PC-9 (cell line): ENCODE results near the gene OR2A5. TPM values are rescaled to one million over a fixed set of nuclear protein-coding genes. Genes with fewer than 3 reads are reported as not detected.

Source experiments
- BruUV-seq: library from RNA; stranded (reverse); fragments of 400-500 nt; replicated peaks from 2 replicates; lab custom pipeline; 2021; lab: Mats Ljungman, UMichigan
- CTCF ChIA-PET: fragments of 300-600 bp; sonication (Branson Sonifier 250); formaldehyde crosslinking; loops from one replicate; lab custom pipeline; 2022; ENCODE audit warnings: antibody characterized with exemption; lab: Charles Lee
- POLR2A ChIA-PET: fragments of 300-600 bp; sonication (Branson Sonifier 250); formaldehyde crosslinking; loops from one replicate; lab custom pipeline; 2022; ENCODE audit warnings: antibody characterized with exemption; ENCODE audit not compliant: unreplicated experiment; lab: Charles Lee
- DNase-seq, 2 experiments: peaks; one replicate each; pipeline versions ENCODE4 v3.0.0 to v3.0.0-alpha.2; 2015 to 2022; ENCODE audit warnings: mixed read lengths in 1 of 2
- H2AFZ ChIP-seq: fragments of 200-600 bp; sonication (generic); 2 replicates; pipeline ENCODE4 v1.8.1; 2017; ENCODE audit warnings: antibody characterized with exemption
- H3F3A ChIP-seq: fragments of 200-600 bp; sonication (generic); 2 replicates; pipeline ENCODE4 v1.8.1; 2017; ENCODE audit warnings: antibody characterized with exemption, mild to moderate bottlenecking, low read depth; ENCODE audit not compliant: insufficient read depth
- H3K27ac ChIP-seq: fragments of 200-600 bp; sonication (generic); 2 replicates; pipeline ENCODE4 v1.6.1; 2016; ENCODE audit warnings: mixed run types
- H3K27me3 ChIP-seq: fragments of 200-600 bp; sonication (generic); 2 replicates; pipeline ENCODE4 v1.6.1; 2016; ENCODE audit warnings: low read depth, mixed run types; ENCODE audit not compliant: insufficient read depth
- H3K36me3 ChIP-seq: fragments of 200-600 bp; sonication (generic); 2 replicates; pipeline ENCODE4 v1.6.1; 2016; ENCODE audit warnings: low read depth, mixed run types
- H3K4me1 ChIP-seq: fragments of 200-600 bp; sonication (generic); replicated peaks from 2 replicates; pipeline ENCODE4 v1.6.1; 2016; ENCODE audit warnings: mixed run types; ENCODE audit not compliant: insufficient read depth
- H3K4me2 ChIP-seq: fragments of 200-600 bp; sonication (generic); 2 replicates; pipeline ENCODE4 v1.6.1; 2017; ENCODE audit warnings: mixed run types
- H3K4me3 ChIP-seq: fragments of 200-600 bp; sonication (generic); 2 replicates; pipeline ENCODE4 v1.6.1; 2016; ENCODE audit warnings: mixed run types
- H3K79me2 ChIP-seq: fragments of 200-600 bp; sonication (generic); 2 replicates; pipeline ENCODE4 v1.6.1; 2017; ENCODE audit warnings: low read depth, mixed run types
- H3K9me2 ChIP-seq: fragments of 200-600 bp; sonication (generic); 2 replicates; pipeline ENCODE4 v1.8.1; 2017; ENCODE audit warnings: mild to moderate bottlenecking; ENCODE audit not compliant: insufficient read depth
- H3K9me3 ChIP-seq: fragments of 200-600 bp; sonication (generic); 2 replicates; pipeline ENCODE4 v1.8.1; 2016; ENCODE audit warnings: low read depth; ENCODE audit not compliant: insufficient read depth
- H4K20me1 ChIP-seq: fragments of 200-600 bp; sonication (generic); 2 replicates; pipeline ENCODE4 v1.8.1; 2017; ENCODE audit not compliant: insufficient read depth
- EZH2 ChIP-seq: fragments of 200-600 bp; sonication (generic); IDR thresholded peaks from 2 replicates; pipeline ENCODE4 v1.8.0; 2017; ENCODE audit warnings: antibody characterized with exemption, low read depth
- intact Hi-C: fragments of 100-400 bp; cut with micrococcal nuclease; formaldehyde crosslinking; loops from one replicate; pipeline ENCODE4 v1.10.0; 2022; ENCODE audit not compliant: unreplicated experiment
- total RNA-seq: library from RNA; stranded (reverse); gene quantifications from 2 replicates; pipeline ENCODE4 v1.2.3, GENCODE V29; 2021
- TF ChIP-seq, protein P1 (sequence below): fragments of 200-600 bp; sonication (generic); conservative IDR thresholded peaks from 2 replicates; pipeline ENCODE4 v1.6.1; 2017; ENCODE audit warnings: mixed run types, antibody characterized with exemption, mild to moderate bottlenecking, moderate library complexity

Gene OR2A5
- total RNA-seq, 1 experiment from 2014 or later: not detected

DNA sequence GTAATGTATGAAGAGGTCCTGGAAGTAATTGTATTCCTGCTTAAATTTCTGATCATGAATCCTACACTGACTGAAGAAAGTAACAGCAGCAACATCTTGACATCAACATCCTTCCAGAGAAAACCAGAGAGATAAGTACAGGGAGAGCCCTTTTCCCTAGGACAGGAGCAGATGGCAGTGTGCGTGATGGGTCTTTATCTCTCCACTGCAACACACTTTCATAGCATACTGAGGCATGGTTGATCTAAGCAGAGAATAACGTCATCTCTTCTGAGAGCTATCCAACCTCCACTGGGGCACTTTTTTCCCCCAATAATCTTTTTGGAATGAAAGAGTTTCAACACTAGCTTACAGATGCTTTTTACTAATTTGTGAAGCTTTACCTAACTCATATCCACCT, 21.2 kb downstream of the OR2A5 start:
- H2AFZ ChIP-seq: no peak overlapping the region
- TF ChIP-seq, protein P1, sequence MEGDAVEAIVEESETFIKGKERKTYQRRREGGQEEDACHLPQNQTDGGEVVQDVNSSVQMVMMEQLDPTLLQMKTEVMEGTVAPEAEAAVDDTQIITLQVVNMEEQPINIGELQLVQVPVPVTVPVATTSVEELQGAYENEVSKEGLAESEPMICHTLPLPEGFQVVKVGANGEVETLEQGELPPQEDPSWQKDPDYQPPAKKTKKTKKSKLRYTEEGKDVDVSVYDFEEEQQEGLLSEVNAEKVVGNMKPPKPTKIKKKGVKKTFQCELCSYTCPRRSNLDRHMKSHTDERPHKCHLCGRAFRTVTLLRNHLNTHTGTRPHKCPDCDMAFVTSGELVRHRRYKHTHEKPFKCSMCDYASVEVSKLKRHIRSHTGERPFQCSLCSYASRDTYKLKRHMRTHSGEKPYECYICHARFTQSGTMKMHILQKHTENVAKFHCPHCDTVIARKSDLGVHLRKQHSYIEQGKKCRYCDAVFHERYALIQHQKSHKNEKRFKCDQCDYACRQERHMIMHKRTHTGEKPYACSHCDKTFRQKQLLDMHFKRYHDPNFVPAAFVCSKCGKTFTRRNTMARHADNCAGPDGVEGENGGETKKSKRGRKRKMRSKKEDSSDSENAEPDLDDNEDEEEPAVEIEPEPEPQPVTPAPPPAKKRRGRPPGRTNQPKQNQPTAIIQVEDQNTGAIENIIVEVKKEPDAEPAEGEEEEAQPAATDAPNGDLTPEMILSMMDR: no peak
- TF ChIP-seq EZH2: no peak
- H3K4me2 ChIP-seq: no peak overlapping the region
- H3K79me2 ChIP-seq: no peaks in the 10 kb centered on the region
- H3F3A ChIP-seq: no peaks in the 10 kb centered on the region
- H4K20me1 ChIP-seq: no peaks in the 10 kb centered on the region
- ChIA-PET CTCF (no interaction called here), POLR2A (no interaction called here)
- no peaks in the 10 kb centered on the region for H3K36me3 ChIP-seq
- H3K9me2 ChIP-seq: no peaks in the 10 kb centered on the region
- DNase-seq: no peak
- no peaks in the 10 kb centered on the region for H3K4me1 ChIP-seq
- H3K9me3 ChIP-seq: no peaks in the 10 kb centered on the region
- H3K27me3 ChIP-seq: no peaks in the 10 kb centered on the region
- intact Hi-C loops: no loop called here
- H3K27ac ChIP-seq: no peak overlapping the region
- H3K4me3 ChIP-seq: no peak overlapping the region
- no TSS peak for BruUV-seq

DNA sequence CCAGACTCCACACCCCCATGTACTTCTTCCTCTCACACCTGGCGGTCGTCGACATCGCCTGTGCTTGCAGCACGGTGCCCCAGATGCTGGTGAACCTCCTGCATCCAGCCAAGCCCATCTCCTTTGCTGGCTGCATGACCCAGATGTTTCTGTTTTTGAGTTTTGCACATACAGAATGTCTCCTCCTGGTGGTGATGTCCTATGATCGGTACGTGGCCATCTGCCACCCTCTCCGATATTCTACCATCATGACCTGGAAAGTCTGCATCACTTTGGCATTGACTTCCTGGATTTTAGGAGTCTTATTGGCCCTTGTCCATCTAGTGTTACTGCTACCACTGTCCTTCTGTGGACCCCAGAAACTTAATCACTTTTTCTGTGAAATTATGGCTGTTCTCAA, 25.6 kb downstream of the OR2A5 start:
- no peak for TF ChIP-seq EZH2
- TF ChIP-seq, protein P1: no peak
- ChIA-PET CTCF (no interaction called here), POLR2A (no interaction called here)
- Histone ChIP-seq H2AFZ (no peak overlapping the region), H3K36me3 (no peaks in the 10 kb centered on the region), H4K20me1 (no peaks in the 10 kb centered on the region), H3K4me2 (no peak overlapping the region), H3F3A (no peaks in the 10 kb centered on the region), H3K79me2 (no peaks in the 10 kb centered on the region), H3K9me3 (peaks cover 3% of the 10 kb centered on the region; the same call in 1 of the 2 replicates), H3K27ac (no peak overlapping the region), H3K4me3 (no peak overlapping the region), H3K27me3 (no peaks in the 10 kb centered on the region), H3K4me1 (no peaks in the 10 kb centered on the region), H3K9me2 (no peaks in the 10 kb centered on the region)
- intact Hi-C loops: no loop called here
- BruUV-seq: no TSS peak
- DNase-seq: no peak

DNA sequence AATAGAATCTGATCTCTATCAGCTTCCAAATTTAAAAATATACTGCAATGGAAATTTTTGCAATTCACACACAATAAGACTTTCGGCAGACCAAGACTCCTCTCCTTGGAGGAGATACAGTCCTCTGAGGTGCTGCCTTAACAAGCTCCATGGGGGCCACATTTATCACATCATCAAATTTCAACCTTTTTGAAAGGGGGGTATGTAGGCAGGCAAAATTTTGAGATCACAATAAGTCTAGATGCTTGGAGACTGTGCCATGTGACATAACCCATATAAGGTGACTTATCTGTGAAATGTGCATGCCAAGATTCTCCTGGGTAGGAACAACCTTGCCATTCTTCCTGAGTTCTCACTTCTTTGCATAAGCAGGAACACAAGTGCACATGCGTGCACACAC, 37.2 kb downstream of the OR2A5 start, which contains the start of gene OR2A12:
OR2A12 (plus strand) TSS at position 301 of the 400 bp plus-strand sequence. CDS start 8,830 bp downstream, outside the sequence.
- ChIA-PET POLR2A (no interaction called here), CTCF (no interaction called here)
- no TSS peak for BruUV-seq
- no peak for DNase-seq
- 0 out of 2 replicates have a peak, but pooled peaks cover 4% of the 10 kb centered on the region for H3K9me3 ChIP-seq
- no peaks in the 10 kb centered on the region for H3K27me3 ChIP-seq
- H3K4me3 ChIP-seq: no peak within 1 kb of the TSS
- no peaks in the 10 kb centered on the region for H3F3A ChIP-seq
- H3K9me2 ChIP-seq: no peaks in the 10 kb centered on the region
- no peaks in the 10 kb centered on the region for H3K79me2 ChIP-seq
- H3K4me1 ChIP-seq: no peaks in the 10 kb centered on the region
- H3K27ac ChIP-seq: no peak within 1 kb of the TSS
- H4K20me1 ChIP-seq: no peaks in the 10 kb centered on the region; the same call in 1 of the 2 replicates
- no peak within 1 kb of the TSS for H2AFZ ChIP-seq
- no peak within 1 kb of the TSS for H3K4me2 ChIP-seq
- no peak for TF ChIP-seq EZH2
- TF ChIP-seq, protein P1: no peak
- H3K36me3 ChIP-seq: no peaks in the 10 kb centered on the region
- intact Hi-C loops: no loop called here
